GM19395 (cell line): ENCODE results near the gene TMEM132C.
"Not testable (repeated sequence)": the region's sequence is repeated elsewhere in the genome, so short reads cannot be mapped to it uniquely, and the experiment has no call there.

Source experiments
- ATAC-seq: cut with Tn5 transposase; IDR thresholded peaks from one replicate; pipeline ENCODE4 v1.9.1; 2021; ENCODE audit warnings: mild to moderate bottlenecking, moderate library complexity; ENCODE audit not compliant: unreplicated experiment

Gene TMEM132C

GRCh38 chr12:128267131-128267622, at the start of gene TMEM132C:
Gene TMEM132C, plus strand, starts transcription at chr12:128267170. Its CDS starts 233 bp downstream, at chr12:128267403.
- ATAC-seq = no peak

- no peak for ATAC-seq
Observed at GRCh38 chr12:128224226-128224625, 42.7 kb upstream of the TMEM132C start.

- ATAC-seq = no peak
Observed at GRCh38 chr12:128228581-128228980, 38.4 kb upstream of the TMEM132C start.

GRCh38 chr12:128235635-128236417, 31.1 kb upstream of the TMEM132C start:
- ATAC-seq = no peak

GRCh38 chr12:128236525-128236924, 30.4 kb upstream of the TMEM132C start:
- ATAC-seq = no peak

GRCh38 chr12:128240745-128241144, 26.2 kb upstream of the TMEM132C start:
- no peak for ATAC-seq

GRCh38 chr12:128245121-128245520, 21.8 kb upstream of the TMEM132C start:
- no peak for ATAC-seq

GRCh38 chr12:128245905-128246304, 21.1 kb upstream of the TMEM132C start:
- no peak for ATAC-seq

GRCh38 chr12:128250096-128250495, 16.9 kb upstream of the TMEM132C start:
- no peak for ATAC-seq

GRCh38 chr12:128253829-128254228, 13.1 kb upstream of the TMEM132C start:
- ATAC-seq = not testable (repeated sequence)

- no peak for ATAC-seq
Observed at GRCh38 chr12:128258866-128259555, 8.0 kb upstream of the TMEM132C start.

- ATAC-seq = no peak
Observed at GRCh38 chr12:128259556-128260070, 7.4 kb upstream of the TMEM132C start.

- no peak for ATAC-seq
Observed at GRCh38 chr12:128261757-128262156, 5.2 kb upstream of the TMEM132C start.

GRCh38 chr12:128265566-128265965, 1.4 kb upstream of the TMEM132C start:
- no peak for ATAC-seq

GRCh38 chr12:128266086-128266485, 884 bp upstream of the TMEM132C start:
- no peak for ATAC-seq

- no peak for ATAC-seq
Observed at GRCh38 chr12:128266541-128267130, 334 bp upstream of the TMEM132C start.

- ATAC-seq = no peak
Observed at GRCh38 chr12:128267651-128268378, 845 bp downstream of the TMEM132C start.

GRCh38 chr12:128268379-128268995, 1.5 kb downstream of the TMEM132C start:
- no peak for ATAC-seq

- no peak for ATAC-seq
Observed at GRCh38 chr12:128269181-128269591, 2.2 kb downstream of the TMEM132C start.

- ATAC-seq = no peak
Observed at GRCh38 chr12:128276471-128276870, 9.5 kb downstream of the TMEM132C start.
